ENCODE results near the gene GIMD1. TPM values are rescaled to one million over a fixed set of nuclear protein-coding genes. Genes with fewer than 3 reads are reported as not detected.

The GIMD1 gene
- total and polyA plus RNA-seq, 2 experiments from 2014 or later: not detected

DNA sequence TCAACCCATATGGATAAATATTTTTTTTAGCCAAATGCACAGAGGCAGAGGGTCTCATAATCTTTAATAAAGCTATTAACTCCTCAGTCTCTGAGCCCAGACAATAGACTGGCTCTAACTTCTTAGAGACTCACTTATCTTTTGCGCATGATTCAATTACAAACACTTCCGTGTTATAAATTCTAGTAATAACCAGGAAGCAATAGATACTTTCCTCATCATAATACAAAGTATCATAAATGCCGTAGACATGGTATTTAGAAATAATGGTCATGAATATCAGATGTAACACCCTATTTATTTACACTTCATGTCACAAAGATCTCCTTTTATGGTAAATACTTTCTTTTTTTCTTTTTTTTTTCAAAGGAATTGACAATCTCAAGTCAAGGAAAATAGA, 4.4 kb upstream of the GIMD1 start (continued):
- TF ChIP-seq, protein P1, sequence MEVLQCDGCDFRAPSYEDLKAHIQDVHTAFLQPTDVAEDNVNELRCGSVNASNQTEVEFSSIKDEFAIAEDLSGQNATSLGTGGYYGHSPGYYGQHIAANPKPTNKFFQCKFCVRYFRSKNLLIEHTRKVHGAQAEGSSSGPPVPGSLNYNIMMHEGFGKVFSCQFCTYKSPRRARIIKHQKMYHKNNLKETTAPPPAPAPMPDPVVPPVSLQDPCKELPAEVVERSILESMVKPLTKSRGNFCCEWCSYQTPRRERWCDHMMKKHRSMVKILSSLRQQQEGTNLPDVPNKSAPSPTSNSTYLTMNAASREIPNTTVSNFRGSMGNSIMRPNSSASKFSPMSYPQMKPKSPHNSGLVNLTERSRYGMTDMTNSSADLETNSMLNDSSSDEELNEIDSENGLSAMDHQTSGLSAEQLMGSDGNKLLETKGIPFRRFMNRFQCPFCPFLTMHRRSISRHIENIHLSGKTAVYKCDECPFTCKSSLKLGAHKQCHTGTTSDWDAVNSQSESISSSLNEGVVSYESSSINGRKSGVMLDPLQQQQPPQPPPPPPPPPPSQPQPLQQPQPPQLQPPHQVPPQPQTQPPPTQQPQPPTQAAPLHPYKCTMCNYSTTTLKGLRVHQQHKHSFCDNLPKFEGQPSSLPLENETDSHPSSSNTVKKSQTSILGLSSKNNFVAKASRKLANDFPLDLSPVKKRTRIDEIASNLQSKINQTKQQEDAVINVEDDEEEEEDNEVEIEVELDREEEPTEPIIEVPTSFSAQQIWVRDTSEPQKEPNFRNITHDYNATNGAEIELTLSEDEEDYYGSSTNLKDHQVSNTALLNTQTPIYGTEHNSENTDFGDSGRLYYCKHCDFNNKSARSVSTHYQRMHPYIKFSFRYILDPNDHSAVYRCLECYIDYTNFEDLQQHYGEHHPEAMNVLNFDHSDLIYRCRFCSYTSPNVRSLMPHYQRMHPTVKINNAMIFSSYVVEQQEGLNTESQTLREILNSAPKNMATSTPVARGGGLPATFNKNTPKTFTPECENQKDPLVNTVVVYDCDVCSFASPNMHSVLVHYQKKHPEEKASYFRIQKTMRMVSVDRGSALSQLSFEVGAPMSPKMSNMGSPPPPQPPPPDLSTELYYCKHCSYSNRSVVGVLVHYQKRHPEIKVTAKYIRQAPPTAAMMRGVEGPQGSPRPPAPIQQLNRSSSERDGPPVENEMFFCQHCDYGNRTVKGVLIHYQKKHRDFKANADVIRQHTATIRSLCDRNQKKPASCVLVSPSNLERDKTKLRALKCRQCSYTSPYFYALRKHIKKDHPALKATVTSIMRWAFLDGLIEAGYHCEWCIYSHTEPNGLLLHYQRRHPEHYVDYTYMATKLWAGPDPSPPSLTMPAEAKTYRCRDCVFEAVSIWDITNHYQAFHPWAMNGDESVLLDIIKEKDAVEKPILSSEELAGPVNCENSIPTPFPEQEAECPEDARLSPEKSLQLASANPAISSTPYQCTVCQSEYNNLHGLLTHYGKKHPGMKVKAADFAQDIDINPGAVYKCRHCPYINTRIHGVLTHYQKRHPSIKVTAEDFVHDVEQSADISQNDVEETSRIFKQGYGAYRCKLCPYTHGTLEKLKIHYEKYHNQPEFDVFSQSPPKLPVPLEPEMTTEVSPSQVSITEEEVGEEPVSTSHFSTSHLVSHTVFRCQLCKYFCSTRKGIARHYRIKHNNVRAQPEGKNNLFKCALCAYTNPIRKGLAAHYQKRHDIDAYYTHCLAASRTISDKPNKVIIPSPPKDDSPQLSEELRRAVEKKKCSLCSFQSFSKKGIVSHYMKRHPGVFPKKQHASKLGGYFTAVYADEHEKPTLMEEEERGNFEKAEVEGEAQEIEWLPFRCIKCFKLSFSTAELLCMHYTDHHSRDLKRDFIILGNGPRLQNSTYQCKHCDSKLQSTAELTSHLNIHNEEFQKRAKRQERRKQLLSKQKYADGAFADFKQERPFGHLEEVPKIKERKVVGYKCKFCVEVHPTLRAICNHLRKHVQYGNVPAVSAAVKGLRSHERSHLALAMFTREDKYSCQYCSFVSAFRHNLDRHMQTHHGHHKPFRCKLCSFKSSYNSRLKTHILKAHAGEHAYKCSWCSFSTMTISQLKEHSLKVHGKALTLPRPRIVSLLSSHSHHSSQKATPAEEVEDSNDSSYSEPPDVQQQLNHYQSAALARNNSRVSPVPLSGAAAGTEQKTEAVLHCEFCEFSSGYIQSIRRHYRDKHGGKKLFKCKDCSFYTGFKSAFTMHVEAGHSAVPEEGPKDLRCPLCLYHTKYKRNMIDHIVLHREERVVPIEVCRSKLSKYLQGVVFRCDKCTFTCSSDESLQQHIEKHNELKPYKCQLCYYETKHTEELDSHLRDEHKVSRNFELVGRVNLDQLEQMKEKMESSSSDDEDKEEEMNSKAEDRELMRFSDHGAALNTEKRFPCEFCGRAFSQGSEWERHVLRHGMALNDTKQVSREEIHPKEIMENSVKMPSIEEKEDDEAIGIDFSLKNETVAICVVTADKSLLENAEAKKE (CRISPR knock-in tag; IDR thresholded peaks at IDR 0.05): no peak
- no peak for TF ChIP-seq POLR2AphosphoS5 (IDR thresholded peaks at IDR 0.05; ENCODE audit: low read depth)
- no peak for TF ChIP-seq ZNF114 (CRISPR knock-in tag; IDR thresholded peaks at IDR 0.05)
- TF ChIP-seq, protein P2, sequence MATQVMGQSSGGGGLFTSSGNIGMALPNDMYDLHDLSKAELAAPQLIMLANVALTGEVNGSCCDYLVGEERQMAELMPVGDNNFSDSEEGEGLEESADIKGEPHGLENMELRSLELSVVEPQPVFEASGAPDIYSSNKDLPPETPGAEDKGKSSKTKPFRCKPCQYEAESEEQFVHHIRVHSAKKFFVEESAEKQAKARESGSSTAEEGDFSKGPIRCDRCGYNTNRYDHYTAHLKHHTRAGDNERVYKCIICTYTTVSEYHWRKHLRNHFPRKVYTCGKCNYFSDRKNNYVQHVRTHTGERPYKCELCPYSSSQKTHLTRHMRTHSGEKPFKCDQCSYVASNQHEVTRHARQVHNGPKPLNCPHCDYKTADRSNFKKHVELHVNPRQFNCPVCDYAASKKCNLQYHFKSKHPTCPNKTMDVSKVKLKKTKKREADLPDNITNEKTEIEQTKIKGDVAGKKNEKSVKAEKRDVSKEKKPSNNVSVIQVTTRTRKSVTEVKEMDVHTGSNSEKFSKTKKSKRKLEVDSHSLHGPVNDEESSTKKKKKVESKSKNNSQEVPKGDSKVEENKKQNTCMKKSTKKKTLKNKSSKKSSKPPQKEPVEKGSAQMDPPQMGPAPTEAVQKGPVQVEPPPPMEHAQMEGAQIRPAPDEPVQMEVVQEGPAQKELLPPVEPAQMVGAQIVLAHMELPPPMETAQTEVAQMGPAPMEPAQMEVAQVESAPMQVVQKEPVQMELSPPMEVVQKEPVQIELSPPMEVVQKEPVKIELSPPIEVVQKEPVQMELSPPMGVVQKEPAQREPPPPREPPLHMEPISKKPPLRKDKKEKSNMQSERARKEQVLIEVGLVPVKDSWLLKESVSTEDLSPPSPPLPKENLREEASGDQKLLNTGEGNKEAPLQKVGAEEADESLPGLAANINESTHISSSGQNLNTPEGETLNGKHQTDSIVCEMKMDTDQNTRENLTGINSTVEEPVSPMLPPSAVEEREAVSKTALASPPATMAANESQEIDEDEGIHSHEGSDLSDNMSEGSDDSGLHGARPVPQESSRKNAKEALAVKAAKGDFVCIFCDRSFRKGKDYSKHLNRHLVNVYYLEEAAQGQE (IDR thresholded peaks at IDR 0.05; ENCODE audit: unreplicated experiment): no peak

DNA sequence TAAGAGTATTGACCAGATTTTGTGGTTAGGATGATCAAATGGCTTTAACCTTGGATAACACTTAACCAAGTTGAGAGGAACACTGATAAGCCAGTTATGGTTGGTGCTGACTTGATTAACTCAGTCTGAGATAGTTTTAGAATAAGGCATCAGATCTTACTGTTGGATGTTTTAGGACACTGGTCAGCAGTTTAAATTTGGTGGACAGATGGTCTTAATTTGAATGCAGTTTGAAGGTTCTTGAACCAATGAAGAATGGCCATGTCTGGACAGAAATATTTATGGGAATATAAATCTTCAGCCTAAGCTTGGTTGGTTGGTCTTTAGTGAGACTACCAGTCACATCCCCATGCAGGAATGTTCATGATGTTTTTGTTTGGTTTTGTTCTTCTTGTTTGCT, 2.6 kb upstream of the GIMD1 start:
- Histone ChIP-seq H3K4me2 (no peak overlapping the region), H3K79me2 (replicated peaks; ENCODE audit: insufficient read depth) (no peaks in the 10 kb centered on the region), H3F3A (replicated peaks; ENCODE audit: low read depth) (no peaks in the 10 kb centered on the region), H3K9me2 (ENCODE audit: insufficient read depth) (no peaks in the 10 kb centered on the region), H4K20me1 (replicated peaks; ENCODE audit: insufficient read depth) (no peaks in the 10 kb centered on the region), H3K4me1 (ENCODE audit: insufficient read depth) (no peaks in the 10 kb centered on the region), H3K27me3 (ENCODE audit: insufficient read depth) (no peaks in the 10 kb centered on the region), H3K36me3 (ENCODE audit: insufficient read depth) (no peaks in the 10 kb centered on the region), H3K27ac (ENCODE audit: low read depth) (no peak overlapping the region), H2AFZ (no peak overlapping the region; the same call in 1 of the 2 replicates), H3K4me3 (no peak overlapping the region)
- H3K9me3 Mint-ChIP-seq: no peaks in the 10 kb centered on the region
- H3K27me3 Mint-ChIP-seq (ENCODE audit: insufficient read depth, low read depth, poor library complexity): no peaks in the 10 kb centered on the region
- H3K27ac Mint-ChIP-seq: no peak overlapping the region
- H3K4me1 Mint-ChIP-seq: peaks cover 8% of the 10 kb centered on the region; the same call in 1 of the 3 replicates
- no peak for DNase-seq (ENCODE audit: low spot score)
- no peaks in the 10 kb centered on the region for H3K36me3 Mint-ChIP-seq (ENCODE audit: low read depth)
- no peak overlapping the region for H3K4me3 Mint-ChIP-seq
- no peak for ATAC-seq
- TF ChIP-seq ZNF331 (CRISPR knock-in tag; IDR thresholded peaks at IDR 0.05; ENCODE audit: low read depth): no peak
- TF ChIP-seq, protein P1 (CRISPR knock-in tag; IDR thresholded peaks at IDR 0.05): no peak
- no peak for TF ChIP-seq CREB1 (CRISPR knock-in tag; IDR thresholded peaks at IDR 0.05; ENCODE audit: low read depth)

Data from GM23338 (cell line).